Heart right ventricle (tissue), 16 donors: Measurements from ENCODE around the gene SLC25A13. TPM values are rescaled to one million over a fixed set of nuclear protein-coding genes. Genes with fewer than 3 reads are reported as not detected.

Experiments
- ATAC-seq, 8 donors: fragments of 200-7000 bp; cut with Tn5 transposase; one replicate each; pipeline ENCODE4 v1.9.1; 2020; ENCODE audit warnings: mild to moderate bottlenecking in 8 of 8, moderate library complexity in 8 of 8, moderate number of reproducible peaks in 1 of 8
- DNase-seq, 2 donors: peaks; one replicate each; pipeline ENCODE4 v3.0.0-alpha.2; 2020
- H3K27ac ChIP-seq, 10 donors: fragments of 200-600 bp; sonication (generic) in 2 of 10; one replicate each; pipeline versions ENCODE4 v1.5.0 to v1.8.0; 2020 to 2022; ENCODE audit warnings: mild to moderate bottlenecking in 3 of 10
- H3K27me3 ChIP-seq, 7 donors: fragments of 200-600 bp; one replicate each; pipeline ENCODE4 v1.8.0; 2021 to 2022; ENCODE audit warnings: mild to moderate bottlenecking in 2 of 7
- H3K36me3 ChIP-seq, 9 donors: fragments of 200-600 bp; sonication (generic) in 1 of 9; one replicate each; pipeline versions ENCODE4 v1.5.0 to v1.8.0; 2020 to 2022; ENCODE audit warnings: mild to moderate bottlenecking in 2 of 9
- H3K4me1 ChIP-seq, 9 donors: fragments of 200-600 bp; sonication (generic) in 1 of 9; one replicate each; pipeline versions ENCODE4 v1.5.0 to v1.8.0; 2020 to 2022; ENCODE audit warnings: mild to moderate bottlenecking in 4 of 9
- H3K4me3 ChIP-seq, 10 donors: fragments of 200-600 bp; sonication (generic) in 2 of 10; one replicate each; pipeline versions ENCODE4 v1.5.0 to v1.8.0; 2020 to 2022; ENCODE audit warnings: mild to moderate bottlenecking in 7 of 10, moderate library complexity in 2 of 10
- H3K9me3 ChIP-seq, 11 donors: fragments of 200-600 bp in 10 of 11; sonication (generic) in 2 of 11; one replicate each; pipeline versions ENCODE4 v1.5.0 to v1.8.0; 2013 to 2022; ENCODE audit warnings: mild to moderate bottlenecking in 2 of 11, control low read depth in 1 of 11, moderate library complexity in 1 of 11
- WGBS, 2 donors: extraction: QIAGEN DNeasy Blood & Tissue Kit; methylation state at CpG; one replicate each; pipeline ENCODE4 v1.1.7; 2013; ENCODE audit warnings: inconsistent platforms in 1 of 2; 5-methylcytosine and 5-hydroxymethylcytosine counted together
- intact Hi-C, 10 donors: fragments of 100-400 bp; cut with DNase I; formaldehyde crosslinking; loops; one replicate each; pipeline versions ENCODE4 v1.11.1 to v1.14.2; 2022
- polyA plus RNA-seq, 2 donors: library from polyadenylated mRNA; stranded (reverse); fragments of 200-250 nt; gene quantifications; one replicate each; pipeline ENCODE4 v1.2.3, GENCODE V29; 2013
- total RNA-seq, 10 donors: library from RNA; stranded (reverse); fragmentation: NEBNext Ultra II Directional in 3 of 10; extraction: Animal tissue kit (Norgen Biotek cat#: 25700) in 3 of 10; gene quantifications; one replicate each; pipeline versions ENCODE4 v1.2.1 to v1.2.4, GENCODE V29; 2021 to 2023
- TF ChIP-seq, protein P1 (sequence below), 9 donors: fragments of 200-600 bp; sonication (generic) in 2 of 9; IDR thresholded peaks; one replicate each; pipeline versions ENCODE4 v1.5.0 to v1.8.0; 2021 to 2022; ENCODE audit warnings: antibody characterized with exemption in 9 of 9, mild to moderate bottlenecking in 5 of 9, moderate library complexity in 1 of 9
- donor health status: Arrhythmogenic right ventricular cardiomyopathy.
- donor health status: ischemic (EF 13 %, LVEDD 7.1; RV severe dilation, severe dysfunction).
- donor health status: healthy with polysubstance abuse.
- donor health status: DM: no; HTN: yes; CAD: no.
- donor health status: DM: no; HTN: no; CAD: no.
- donor health status: ischemic (EF 25% LVEDD 6.9; RV normal size, moderate dysfunction).
- donor health status: ischemic (EF 25% LVEDD 5.7; RV mildly dilated, moderate dysfunction).
- donor health status: healthy.
- donor health status: DM: yes; HTN: yes; CAD: no.
- donor health status: Ischemic cardiomyopathy.
- donor health status: ischemic (EF 35%, LVEDD 5.7; RV mildly dilated, moderate dysfunction).
- donor health status: nonischemic (EF 11% LVEDD 7.7; RV severe dilation, severe dysfunction).
- donor health status: DM: yes; HTN: yes; CAD: no.
- donor health status: PGD.
- donor health status: ischemic (EF 29% LVEDD 5.4; RV normal size, mild dysfunction).
- donor health status: nonischemic (EF 23%, LVEDD 6.1; RV moderate dilation, normal function).

Gene SLC25A13
- total and polyA plus RNA-seq, 12 donors = 5.2 to 15.3 (median 8.7) TPM

DNA sequence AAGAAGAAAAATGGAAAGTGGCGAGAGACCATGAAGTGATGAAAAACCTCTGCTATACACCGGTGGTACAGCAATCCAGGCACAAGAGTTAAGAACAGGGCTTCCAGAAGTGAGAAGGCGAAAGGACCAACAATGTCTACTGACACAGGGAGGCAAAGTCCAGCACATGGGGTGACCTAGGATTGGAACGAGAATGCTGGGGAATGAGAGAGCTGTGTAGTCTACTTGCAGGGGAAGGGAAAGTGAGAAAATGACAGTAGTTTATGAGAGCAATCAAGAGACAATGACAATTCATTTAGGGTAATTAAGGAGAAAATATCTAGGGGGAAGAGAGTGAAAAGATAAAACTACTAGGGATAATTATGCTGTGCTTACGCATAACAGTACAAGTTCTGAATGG, 169.2 kb downstream of the SLC25A13 start:
- intact Hi-C loops = loop anchor here in 1 of 10 donors (10.0 kb wide), 1 partner anchor 58 kb away; no protein-coding TSS in a partner anchor
- ATAC-seq = no peak
- Histone ChIP-seq H3K4me3 (no peak overlapping the region), H3K27me3 (no peaks in the 10 kb centered on the region), H3K27ac (no peak overlapping the region), H3K36me3 (peaks cover 0 to 78% (median 0%) of the 10 kb centered on the region in 9 donors), H3K9me3 (no peaks in the 10 kb centered on the region), H3K4me1 (no peaks in the 10 kb centered on the region)
- TF ChIP-seq, protein P1, sequence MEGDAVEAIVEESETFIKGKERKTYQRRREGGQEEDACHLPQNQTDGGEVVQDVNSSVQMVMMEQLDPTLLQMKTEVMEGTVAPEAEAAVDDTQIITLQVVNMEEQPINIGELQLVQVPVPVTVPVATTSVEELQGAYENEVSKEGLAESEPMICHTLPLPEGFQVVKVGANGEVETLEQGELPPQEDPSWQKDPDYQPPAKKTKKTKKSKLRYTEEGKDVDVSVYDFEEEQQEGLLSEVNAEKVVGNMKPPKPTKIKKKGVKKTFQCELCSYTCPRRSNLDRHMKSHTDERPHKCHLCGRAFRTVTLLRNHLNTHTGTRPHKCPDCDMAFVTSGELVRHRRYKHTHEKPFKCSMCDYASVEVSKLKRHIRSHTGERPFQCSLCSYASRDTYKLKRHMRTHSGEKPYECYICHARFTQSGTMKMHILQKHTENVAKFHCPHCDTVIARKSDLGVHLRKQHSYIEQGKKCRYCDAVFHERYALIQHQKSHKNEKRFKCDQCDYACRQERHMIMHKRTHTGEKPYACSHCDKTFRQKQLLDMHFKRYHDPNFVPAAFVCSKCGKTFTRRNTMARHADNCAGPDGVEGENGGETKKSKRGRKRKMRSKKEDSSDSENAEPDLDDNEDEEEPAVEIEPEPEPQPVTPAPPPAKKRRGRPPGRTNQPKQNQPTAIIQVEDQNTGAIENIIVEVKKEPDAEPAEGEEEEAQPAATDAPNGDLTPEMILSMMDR (IDR thresholded peaks at IDR 0.05) = no peak
- DNase-seq = no peak
- WGBS, 2 donors = 96 to 97% methylated on average over 5 of the region's 5 CpGs

DNA sequence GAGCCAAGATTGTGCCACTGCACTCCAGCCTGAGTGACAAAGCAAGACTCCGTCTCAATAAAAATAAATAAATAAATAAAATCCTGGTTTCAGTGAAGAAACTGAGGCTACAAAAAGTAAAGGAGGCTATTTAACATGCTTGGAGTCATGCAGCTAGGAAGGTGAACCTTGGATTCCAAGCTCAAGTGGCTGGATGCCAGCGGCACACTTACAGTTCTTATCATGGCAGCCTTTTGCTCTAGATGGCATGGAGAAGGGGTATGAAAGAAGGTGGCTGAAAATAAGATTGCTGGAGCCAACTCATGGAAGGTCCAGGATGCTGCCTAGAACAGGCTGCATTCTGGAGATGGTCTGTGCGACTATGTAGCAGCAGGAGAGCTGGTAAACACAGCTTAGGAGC, 170.0 kb downstream of the SLC25A13 start:
- Histone ChIP-seq H3K36me3 (peaks cover 0 to 78% (median 0%) of the 10 kb centered on the region in 9 donors), H3K9me3 (no peaks in the 10 kb centered on the region), H3K4me3 (no peak overlapping the region), H3K27ac (no peak overlapping the region), H3K4me1 (no peaks in the 10 kb centered on the region), H3K27me3 (no peaks in the 10 kb centered on the region)
- DNase-seq = peak in 1 of 2 donors; percentile 19
- intact Hi-C loops = loop anchor here in 1 of 10 donors (10.0 kb wide), 1 partner anchor 57 kb away; no protein-coding TSS in a partner anchor
- TF ChIP-seq, protein P1 (IDR thresholded peaks at IDR 0.05) = no peak
- WGBS, 2 donors = 88 to 94% methylated on average over 3 of the region's 3 CpGs
- ATAC-seq = no peak

DNA sequence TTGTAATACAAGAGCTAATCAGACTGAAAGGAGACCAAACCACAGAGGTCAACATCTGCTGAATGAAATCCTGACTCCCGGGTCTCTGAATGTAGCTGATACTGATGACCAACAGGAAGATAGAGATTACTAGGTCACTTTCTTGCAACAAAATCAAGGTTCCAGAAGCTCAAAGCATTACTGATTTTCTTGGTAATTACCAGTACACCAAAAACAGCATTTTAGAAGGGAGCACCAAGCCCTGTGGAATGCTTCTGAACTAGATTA, 177.7 kb downstream of the SLC25A13 start:
- Histone ChIP-seq H3K27me3 (no peaks in the 10 kb centered on the region), H3K36me3 (peaks cover 0 to 89% (median 17%) of the 10 kb centered on the region in 9 donors), H3K9me3 (no peaks in the 10 kb centered on the region), H3K27ac (no peak overlapping the region), H3K4me3 (no peak overlapping the region), H3K4me1 (no peaks in the 10 kb centered on the region)
- 74 to 83% methylated on average over 1 of the region's 1 CpG for WGBS, 2 donors
- intact Hi-C loops = no loop called here
- ATAC-seq (no peak), DNase-seq (no peak)
- TF ChIP-seq, protein P1 (IDR thresholded peaks at IDR 0.05) = no peak

DNA sequence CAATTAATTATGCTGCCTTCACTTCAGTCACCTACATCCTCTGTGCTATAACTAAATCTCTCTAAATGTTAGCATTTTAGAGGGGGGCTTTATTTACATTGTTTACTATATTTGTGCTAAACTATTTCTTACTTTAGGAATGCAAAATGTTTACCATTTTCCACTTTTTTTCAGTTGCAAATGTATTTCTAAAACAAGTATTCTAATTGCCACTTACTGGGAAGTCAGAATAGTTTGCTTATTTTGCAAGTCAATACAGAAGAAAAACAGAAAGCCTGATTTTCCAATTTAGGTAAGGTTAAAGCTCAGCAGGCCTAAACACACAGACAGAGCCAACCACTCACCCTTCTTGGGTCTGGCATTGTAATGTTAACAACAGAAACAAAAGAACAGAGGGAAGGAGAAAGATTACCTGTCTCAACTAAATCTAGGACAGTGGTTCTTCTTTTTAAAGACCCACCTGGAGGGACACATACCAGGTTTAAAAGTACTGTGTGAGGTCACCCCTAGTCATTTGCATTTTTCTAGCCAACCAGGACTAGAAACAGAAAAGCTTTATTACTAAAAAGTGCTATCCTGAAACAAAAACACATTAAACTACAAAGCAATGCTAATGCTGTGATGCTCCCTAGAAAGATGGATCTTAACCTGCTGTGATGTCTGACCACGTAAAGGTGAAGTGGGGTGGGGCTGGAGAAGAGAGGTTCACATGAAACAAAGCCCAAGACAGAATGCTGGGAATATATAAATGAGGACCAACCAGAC, 178.2 kb downstream of the SLC25A13 start:
- H3K4me1 ChIP-seq = no peaks in the 10 kb centered on the region
- H3K4me3 ChIP-seq = no peak overlapping the region
- WGBS, 2 donors = 81 to 94% methylated on average over 1 of the region's 1 CpG
- no peaks in the 10 kb centered on the region for H3K27me3 ChIP-seq
- H3K9me3 ChIP-seq = no peaks in the 10 kb centered on the region
- no peak for DNase-seq
- no peak overlapping the region for H3K27ac ChIP-seq
- TF ChIP-seq, protein P1 (IDR thresholded peaks at IDR 0.05) = no peak
- peaks cover 0 to 86% (median 17%) of the 10 kb centered on the region in 9 donors for H3K36me3 ChIP-seq
- intact Hi-C loops = no loop called here
- ATAC-seq = no peak
